Astrocyte of the spinal cord (primary cell): Measurements from ENCODE around the gene SARDH.

Experiments
- DNase-seq: peaks from one replicate; pipeline ENCODE4 v3.0.0; 2011; ENCODE audit warnings: low read depth, low spot score
- H3K4me3 ChIP-seq: 2 replicates; pipeline ENCODE4 v1.5.1; 2011; ENCODE audit warnings: low read depth, mild to moderate bottlenecking, low read length, moderate library complexity
- CTCF ChIP-seq: IDR thresholded peaks from 2 replicates; pipeline ENCODE4 v1.5.1; 2012; ENCODE audit warnings: low read depth, mild to moderate bottlenecking, low read length, inconsistent platforms
- in situ Hi-C: cut with HindIII; loops from 2 replicates; pipeline ENCODE4 v1.10.0; 2017; ENCODE audit warnings: low sequenced_read_pairs

SARDH gene, protein sequence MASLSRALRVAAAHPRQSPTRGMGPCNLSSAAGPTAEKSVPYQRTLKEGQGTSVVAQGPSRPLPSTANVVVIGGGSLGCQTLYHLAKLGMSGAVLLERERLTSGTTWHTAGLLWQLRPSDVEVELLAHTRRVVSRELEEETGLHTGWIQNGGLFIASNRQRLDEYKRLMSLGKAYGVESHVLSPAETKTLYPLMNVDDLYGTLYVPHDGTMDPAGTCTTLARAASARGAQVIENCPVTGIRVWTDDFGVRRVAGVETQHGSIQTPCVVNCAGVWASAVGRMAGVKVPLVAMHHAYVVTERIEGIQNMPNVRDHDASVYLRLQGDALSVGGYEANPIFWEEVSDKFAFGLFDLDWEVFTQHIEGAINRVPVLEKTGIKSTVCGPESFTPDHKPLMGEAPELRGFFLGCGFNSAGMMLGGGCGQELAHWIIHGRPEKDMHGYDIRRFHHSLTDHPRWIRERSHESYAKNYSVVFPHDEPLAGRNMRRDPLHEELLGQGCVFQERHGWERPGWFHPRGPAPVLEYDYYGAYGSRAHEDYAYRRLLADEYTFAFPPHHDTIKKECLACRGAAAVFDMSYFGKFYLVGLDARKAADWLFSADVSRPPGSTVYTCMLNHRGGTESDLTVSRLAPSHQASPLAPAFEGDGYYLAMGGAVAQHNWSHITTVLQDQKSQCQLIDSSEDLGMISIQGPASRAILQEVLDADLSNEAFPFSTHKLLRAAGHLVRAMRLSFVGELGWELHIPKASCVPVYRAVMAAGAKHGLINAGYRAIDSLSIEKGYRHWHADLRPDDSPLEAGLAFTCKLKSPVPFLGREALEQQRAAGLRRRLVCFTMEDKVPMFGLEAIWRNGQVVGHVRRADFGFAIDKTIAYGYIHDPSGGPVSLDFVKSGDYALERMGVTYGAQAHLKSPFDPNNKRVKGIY

GRCh38 chr9:133737774-133738639, at the start of gene SARDH:
Gene SARDH (minus strand): TSS chr9:133738352. CDS start chr9:133734173, 4,179 bp downstream.
- in situ Hi-C loops, result no loop called here
- TF ChIP-seq CTCF, result no peak
- peak; percentile 26 for DNase-seq
- peak within 1 kb of the TSS; percentile 8 for H3K4me3 ChIP-seq

DNA sequence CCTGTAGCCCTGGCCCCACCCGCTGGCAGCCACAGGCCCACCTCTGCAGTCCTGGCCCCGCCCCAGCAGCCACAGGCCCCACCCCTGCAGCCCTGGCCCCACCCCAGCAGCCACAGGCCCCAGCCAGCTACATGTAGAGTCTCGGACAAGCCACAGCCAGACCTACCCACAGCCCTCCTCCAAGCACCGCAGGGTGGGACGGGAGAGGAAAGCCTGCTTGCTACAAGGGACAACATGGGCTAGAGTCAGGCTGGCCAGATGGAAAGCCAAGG, 49.5 kb upstream of the SARDH start:
- in situ Hi-C loops, result loop anchor here (25.0 kb wide), 1 partner anchor 225 kb away; no protein-coding TSS in a partner anchor
- no peak overlapping the region for H3K4me3 ChIP-seq
- TF ChIP-seq CTCF, result no peak

DNA sequence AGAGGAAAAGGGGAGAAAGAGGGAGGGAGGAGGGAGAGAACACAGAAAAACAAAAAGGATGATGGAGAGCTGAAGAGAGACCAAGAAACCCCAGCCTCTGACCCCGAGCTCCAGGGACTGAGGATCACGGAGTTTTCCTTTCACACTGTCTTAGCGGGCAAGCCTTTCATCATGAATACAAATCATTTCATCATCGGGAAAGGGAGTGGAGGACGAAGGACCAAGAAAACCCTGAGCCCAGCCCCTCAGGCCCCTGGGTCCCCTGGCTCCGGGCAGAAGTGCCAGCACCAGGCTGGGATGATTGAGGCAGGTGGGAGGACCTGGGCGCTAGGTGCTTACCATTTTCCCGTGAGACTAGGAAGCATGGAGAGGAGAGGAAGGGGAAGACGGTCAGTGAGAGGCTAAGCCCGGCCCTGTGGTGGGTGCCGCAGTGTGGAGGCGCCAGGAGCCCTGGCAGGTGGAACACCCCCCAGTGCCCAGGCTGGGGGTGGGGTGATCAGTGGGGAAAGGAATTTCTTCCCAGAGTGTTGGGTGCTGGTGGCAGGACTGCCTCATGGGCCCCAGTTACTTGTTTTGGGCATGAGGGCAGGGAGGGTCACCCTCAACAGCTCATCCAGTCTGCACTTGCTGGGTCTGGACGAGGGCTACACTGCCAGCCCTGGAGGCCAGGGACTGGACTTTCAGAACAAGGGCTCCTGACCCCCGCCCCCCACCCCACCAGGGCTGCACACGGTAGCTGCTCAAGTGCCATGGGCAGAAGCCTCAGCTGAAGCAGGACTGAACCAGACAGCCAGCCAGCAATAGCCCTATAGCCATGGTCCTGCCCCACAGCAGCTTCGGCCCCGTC, 49.0 kb upstream of the SARDH start:
- no peak for DNase-seq
- TF ChIP-seq CTCF, result no peak
- in situ Hi-C loops, result loop anchor here (25.0 kb wide), 1 partner anchor 225 kb away; no protein-coding TSS in a partner anchor
- H3K4me3 ChIP-seq, result no peak overlapping the region

More for the DNA sequence above, 49.5 kb upstream of the SARDH start:
- DNase-seq, result peak; percentile 36

- in situ Hi-C loops, result loop anchor here (25.0 kb wide), 1 partner anchor 226 kb away; no protein-coding TSS in a partner anchor
- no peak for DNase-seq
- TF ChIP-seq CTCF, result no peak
- no peak overlapping the region for H3K4me3 ChIP-seq
Measured at GRCh38 chr9:133786371-133786753, 48.2 kb upstream of the SARDH start.

DNA sequence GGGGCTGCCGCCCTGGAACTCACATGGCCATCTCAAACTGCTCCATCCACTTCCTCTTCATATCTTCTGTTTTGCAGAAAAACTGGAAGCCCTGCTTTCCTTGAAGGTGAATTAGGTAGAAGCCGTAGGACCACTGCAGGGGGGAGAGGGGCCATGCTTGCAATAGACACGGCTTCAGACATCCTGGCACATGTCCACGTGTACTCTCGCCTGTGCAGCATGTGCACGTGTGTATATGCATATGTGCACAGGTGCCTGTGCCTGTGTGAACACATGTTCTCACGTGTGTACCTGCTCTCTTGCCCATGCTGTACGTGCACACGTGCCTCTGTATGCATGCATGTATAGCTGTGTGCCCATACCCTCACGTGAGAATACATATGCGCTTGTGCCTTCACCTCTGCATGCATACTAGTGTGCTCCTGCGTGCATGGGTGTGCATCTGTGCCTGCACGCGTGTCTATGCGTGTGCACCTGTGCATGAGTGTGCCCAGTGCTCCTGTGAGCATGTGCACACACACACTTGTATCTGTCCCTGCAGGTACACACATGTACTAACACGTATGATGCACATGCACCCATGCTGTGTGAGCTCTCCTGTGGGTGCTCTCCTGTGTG, 47.7 kb upstream of the SARDH start:
- in situ Hi-C loops, result loop anchor here (25.0 kb wide), 1 partner anchor 226 kb away; no protein-coding TSS in a partner anchor

More for the DNA sequence above, 47.7 kb upstream of the SARDH start:
- H3K4me3 ChIP-seq, result no peak overlapping the region
- TF ChIP-seq CTCF, result no peak
- DNase-seq, result no peak
